HAP-1 (cell line): Measurements from ENCODE around the gene LTO1.
"Not testable (repeated sequence)": the region's sequence is repeated elsewhere in the genome, so short reads cannot be mapped to it uniquely, and the experiment has no call there.

Source experiments
- DNase-seq, 2 experiments: peaks; one replicate each; pipeline ENCODE4 v3.0.0-alpha.2; 2016 to 2020; ENCODE audit warnings: low spot score in 2 of 2
- H3K27me3 ChIP-seq: fragments of 250-450 bp; sonication (Bioruptor Pico); 2 replicates; pipeline ENCODE4 v1.5.1; 2020; ENCODE audit warnings: low read depth, mild to moderate bottlenecking, moderate library complexity
- H3K36me3 ChIP-seq: fragments of 250-450 bp; sonication (Bioruptor Pico); replicated peaks from 2 replicates; pipeline ENCODE4 v1.5.1; 2020; ENCODE audit warnings: mild to moderate bottlenecking
- H3K4me1 ChIP-seq: fragments of 250-450 bp; sonication (Bioruptor Pico); 2 replicates; pipeline ENCODE4 v1.5.1; 2020; ENCODE audit warnings: mild to moderate bottlenecking
- H3K4me3 ChIP-seq: fragments of 250-450 bp; sonication (Bioruptor Pico); 2 replicates; pipeline ENCODE4 v1.5.1; 2020; ENCODE audit warnings: mild to moderate bottlenecking, moderate library complexity
- H3K9me3 ChIP-seq: fragments of 250-450 bp; sonication (Bioruptor Pico); 2 replicates; pipeline ENCODE4 v1.5.1; 2020; ENCODE audit warnings: mild to moderate bottlenecking, moderate library complexity
- in situ Hi-C: fragments of 300-500 bp; cut with MboI; formaldehyde crosslinking; loops from 3 replicates; pipeline ENCODE4 v1.14.3; 2020; ENCODE audit warnings: low sequenced_read_pairs, inconsistent platforms, mixed read lengths

Gene LTO1

GRCh38 chr11:69634069-69634468, 41.1 kb downstream of the LTO1 start:
- H3K4me1 ChIP-seq, result peaks cover 7% of the 10 kb centered on the region; the same call in 1 of the 2 replicates
- no peak overlapping the region for H3K4me3 ChIP-seq
- no peaks in the 10 kb centered on the region for H3K36me3 ChIP-seq
- in situ Hi-C loops, result no loop called here
- H3K9me3 ChIP-seq, result no peaks in the 10 kb centered on the region
- H3K27me3 ChIP-seq, result peaks cover 21% of the 10 kb centered on the region
- DNase-seq, result no peak

DNA sequence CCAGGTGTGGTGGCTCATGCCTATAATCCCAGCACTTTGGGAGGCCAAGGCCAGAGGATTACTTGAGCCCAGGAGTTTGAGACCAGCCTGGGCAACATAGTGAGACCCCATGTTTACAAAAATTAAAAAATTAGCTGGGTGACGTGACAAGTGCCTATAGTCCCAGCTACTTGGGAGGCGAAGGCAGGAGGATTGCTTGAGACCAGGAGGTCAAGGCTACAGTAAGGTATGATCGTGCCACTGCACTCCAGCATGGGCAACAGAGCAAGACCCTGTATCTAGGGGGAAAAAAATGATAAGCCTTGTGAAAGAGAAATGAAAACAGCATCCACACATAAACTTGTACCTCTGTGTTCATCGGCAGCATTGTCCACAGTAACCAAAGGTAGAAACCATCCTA, 42.3 kb downstream of the LTO1 start:
- in situ Hi-C loops, result no loop called here
- peaks cover 9% of the 10 kb centered on the region for H3K27me3 ChIP-seq
- H3K4me3 ChIP-seq, result no peak overlapping the region
- no peak for DNase-seq
- H3K36me3 ChIP-seq, result no peaks in the 10 kb centered on the region
- no peaks in the 10 kb centered on the region for H3K9me3 ChIP-seq
- peaks cover 7% of the 10 kb centered on the region; the same call in 1 of the 2 replicates for H3K4me1 ChIP-seq

DNA sequence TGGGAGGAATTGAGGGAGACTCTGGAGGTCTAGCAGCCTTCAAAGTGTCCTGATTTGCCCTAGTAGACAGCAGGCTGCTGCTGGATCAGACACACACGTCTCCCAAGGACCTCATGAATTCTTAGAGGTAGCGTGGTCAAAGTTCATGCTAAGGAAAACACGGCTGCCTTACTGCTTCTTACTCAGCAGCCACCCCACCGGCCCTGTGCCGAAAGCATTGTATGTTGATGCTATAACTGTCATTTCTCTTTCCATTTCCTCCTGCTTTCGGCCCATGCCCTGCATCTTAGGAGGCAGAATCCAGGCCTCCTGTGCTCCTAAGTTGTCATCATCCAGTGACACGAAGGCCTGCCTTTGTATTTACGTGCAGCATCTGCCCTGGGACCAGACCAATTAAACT, 44.7 kb downstream of the LTO1 start:
- Histone ChIP-seq H3K36me3 (no peaks in the 10 kb centered on the region), H3K4me1 (no peaks in the 10 kb centered on the region), H3K4me3 (no peak overlapping the region), H3K27me3 (peaks cover under 1% of the 10 kb centered on the region), H3K9me3 (no peaks in the 10 kb centered on the region)
- in situ Hi-C loops, result no loop called here
- no peak for DNase-seq

DNA sequence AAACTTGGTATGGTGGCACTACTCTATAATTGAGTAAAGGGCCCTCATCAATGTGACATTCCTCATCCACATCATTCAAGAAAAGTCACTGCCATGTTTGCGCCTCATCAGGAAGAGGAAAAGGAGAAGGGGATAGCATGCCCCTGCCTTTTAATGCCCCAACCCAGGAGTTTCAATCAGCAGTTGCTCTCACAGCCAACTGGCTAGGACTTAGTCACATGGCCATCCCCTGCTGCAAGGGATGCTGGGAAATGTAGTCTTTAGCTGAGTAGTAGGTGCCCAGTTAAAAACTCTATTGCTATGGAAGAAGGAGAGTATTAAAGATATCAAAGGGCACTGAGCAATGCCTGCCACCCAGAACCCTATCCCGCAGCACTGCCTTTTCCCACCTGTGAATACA, 45.1 kb downstream of the LTO1 start:
- H3K36me3 ChIP-seq, result no peaks in the 10 kb centered on the region
- no peak for DNase-seq
- H3K9me3 ChIP-seq, result no peaks in the 10 kb centered on the region
- H3K4me3 ChIP-seq, result no peak overlapping the region
- in situ Hi-C loops, result no loop called here
- peaks cover 4% of the 10 kb centered on the region for H3K27me3 ChIP-seq
- H3K4me1 ChIP-seq, result no peaks in the 10 kb centered on the region

GRCh38 chr11:69627551-69627950, 47.6 kb downstream of the LTO1 start:
- in situ Hi-C loops, result no loop called here
- DNase-seq, result no peak
- Histone ChIP-seq H3K4me1 (no peaks in the 10 kb centered on the region), H3K27me3 (peaks cover 20% of the 10 kb centered on the region), H3K4me3 (no peak overlapping the region), H3K9me3 (no peaks in the 10 kb centered on the region), H3K36me3 (no peaks in the 10 kb centered on the region)

- Histone ChIP-seq H3K4me3 (no peak overlapping the region), H3K9me3 (no peaks in the 10 kb centered on the region), H3K36me3 (no peaks in the 10 kb centered on the region), H3K27me3 (peaks cover 23% of the 10 kb centered on the region), H3K4me1 (no peaks in the 10 kb centered on the region)
- DNase-seq, result no peak
- in situ Hi-C loops, result no loop called here
These were observed 49.7 kb downstream of the LTO1 start for GRCh38 chr11:69625476-69625875.

GRCh38 chr11:69624293-69624692, 50.9 kb downstream of the LTO1 start:
- Histone ChIP-seq H3K4me3 (no peak overlapping the region), H3K36me3 (no peaks in the 10 kb centered on the region), H3K27me3 (peaks cover 23% of the 10 kb centered on the region), H3K4me1 (no peaks in the 10 kb centered on the region), H3K9me3 (no peaks in the 10 kb centered on the region)
- in situ Hi-C loops, result no loop called here
- DNase-seq, result no peak

DNA sequence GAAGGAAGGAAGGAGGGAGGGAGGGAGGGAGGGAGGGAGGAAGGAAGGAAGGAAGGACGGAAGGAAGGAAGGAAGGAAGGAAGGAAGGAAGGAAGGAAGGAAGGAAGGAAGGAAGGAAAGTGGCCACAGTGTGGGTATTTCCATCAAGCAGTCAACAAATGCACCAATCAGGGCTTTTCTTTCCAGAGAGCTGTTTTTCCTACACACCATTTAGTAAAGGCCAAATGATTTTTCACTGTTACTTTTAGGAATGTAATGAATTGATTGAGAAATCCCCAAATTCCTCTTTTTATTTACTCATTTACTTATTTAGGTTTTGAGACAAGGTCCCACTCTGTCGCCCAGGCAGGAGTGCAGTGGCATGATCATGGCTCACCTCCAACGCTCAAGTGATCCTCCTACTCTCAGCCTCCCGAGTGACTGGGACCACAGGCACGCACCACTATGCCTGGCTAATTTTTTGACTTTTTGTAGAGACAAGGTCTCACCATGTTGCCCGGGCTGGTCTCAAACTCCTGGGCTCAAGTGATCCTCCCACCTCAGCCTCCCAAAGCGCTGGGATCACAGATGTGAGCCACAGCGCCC, 53.0 kb downstream of the LTO1 start:
- H3K9me3 ChIP-seq, in situ Hi-C loops, H3K36me3 ChIP-seq, H3K4me3 ChIP-seq, H3K4me1 ChIP-seq, DNase-seq: not testable (repeated sequence)
- peaks cover 23% of the 10 kb centered on the region for H3K27me3 ChIP-seq

DNA sequence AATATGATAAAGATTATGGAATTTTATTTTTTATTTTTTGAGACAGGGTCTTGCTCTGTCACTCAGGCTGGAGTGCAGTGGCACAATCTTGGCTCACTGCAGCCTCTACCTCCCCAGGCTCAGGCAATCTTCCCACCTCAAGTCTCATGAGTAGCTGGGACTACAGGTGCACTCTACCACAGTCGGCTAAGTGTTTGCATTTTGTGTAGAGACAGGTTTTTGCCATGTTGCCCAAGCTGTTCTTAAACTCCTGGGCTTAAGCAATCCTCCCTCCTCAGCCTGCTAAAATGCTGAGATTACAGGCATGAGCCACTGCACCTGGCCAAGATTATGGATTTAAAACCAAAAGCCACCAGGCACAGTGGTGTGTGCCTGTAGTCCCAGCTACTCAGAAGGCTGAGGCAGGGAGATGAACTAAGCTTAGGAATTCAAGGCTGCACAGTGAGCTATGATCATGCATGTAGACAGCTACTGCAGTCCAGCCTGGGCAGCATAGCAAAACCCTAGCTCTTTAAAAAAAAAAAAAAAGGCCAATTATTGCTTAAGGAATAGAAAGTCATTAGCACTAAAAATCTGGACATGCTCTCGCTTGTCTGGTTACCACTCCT, 54.4 kb downstream of the LTO1 start:
- no peak for DNase-seq
- in situ Hi-C loops, result no loop called here
- H3K4me1 ChIP-seq, result no peaks in the 10 kb centered on the region

GRCh38 chr11:69618237-69618636, 56.9 kb downstream of the LTO1 start:
- in situ Hi-C loops, result no loop called here
- Histone ChIP-seq H3K4me3 (no peak overlapping the region), H3K4me1 (no peaks in the 10 kb centered on the region), H3K9me3 (no peaks in the 10 kb centered on the region), H3K36me3 (no peaks in the 10 kb centered on the region), H3K27me3 (peaks cover 7% of the 10 kb centered on the region; the same call in 1 of the 2 replicates)
- no peak for DNase-seq

More for the DNA sequence above, 54.4 kb downstream of the LTO1 start:
- Histone ChIP-seq H3K4me3 (no peak overlapping the region), H3K36me3 (no peaks in the 10 kb centered on the region), H3K27me3 (peaks cover 23% of the 10 kb centered on the region), H3K9me3 (no peaks in the 10 kb centered on the region)

GRCh38 chr11:69617682-69618081, 57.5 kb downstream of the LTO1 start:
- no peak for DNase-seq
- Histone ChIP-seq H3K4me3 (no peak overlapping the region), H3K27me3 (0 out of 2 replicates have a peak, but pooled peaks cover 4% of the 10 kb centered on the region), H3K4me1 (no peaks in the 10 kb centered on the region), H3K9me3 (no peaks in the 10 kb centered on the region), H3K36me3 (no peaks in the 10 kb centered on the region)
- in situ Hi-C loops, result no loop called here

GRCh38 chr11:69617220-69617619, 57.9 kb downstream of the LTO1 start:
- no peak for DNase-seq
- H3K27me3 ChIP-seq, result 0 out of 2 replicates have a peak, but pooled peaks cover 2% of the 10 kb centered on the region
- H3K4me1 ChIP-seq, result no peaks in the 10 kb centered on the region
- no peaks in the 10 kb centered on the region for H3K36me3 ChIP-seq
- H3K4me3 ChIP-seq, result no peak overlapping the region
- in situ Hi-C loops, result no loop called here
- no peaks in the 10 kb centered on the region for H3K9me3 ChIP-seq
